K562 (cell line): ENCODE results near the gene SEC16A. TPM values are rescaled to one million over a fixed set of nuclear protein-coding genes. Genes with fewer than 3 reads are reported as not detected.

ENCODE experiments used
- CHD1 ChIP-seq: fragments of 200-600 bp; sonication (generic); IDR thresholded peaks from one replicate; pipeline ENCODE4 v1.6.1; 2012; ENCODE audit warnings: mild to moderate bottlenecking, moderate library complexity, low read length, inconsistent platforms
- GABPB2 ChIP-seq: fragments of 250-450 bp; sonication (Bioruptor Pico); conservative IDR thresholded peaks from 2 replicates; pipeline ENCODE4 v1.5.1; 2021; ENCODE audit warnings: mild to moderate bottlenecking
- HNRNPL ChIP-seq: fragments of 200-400 bp; formaldehyde crosslinking; IDR thresholded peaks from 2 replicates; pipeline ENCODE4 v1.6.1; 2017; ENCODE audit warnings: low read depth, mild to moderate bottlenecking, low read length
- ID3 ChIP-seq, 2 experiments: fragments of 250-450 bp in 1 of 2; fragments of 450-650 bp in 1 of 2; sonication (Bioruptor Pico) in 1 of 2; IDR thresholded peaks; 2 replicates each; pipeline versions ENCODE4 v1.6.1 to v1.8.0; 2016 to 2021; ENCODE audit warnings: mild to moderate bottlenecking in 2 of 2, moderate library complexity in 2 of 2, missing compliant biosample characterization in 1 of 2, missing genetic modification characterization in 1 of 2
- KAT7 ChIP-seq: sonication (generic); formaldehyde crosslinking; IDR thresholded peaks from 2 replicates; pipeline ENCODE4 v1.8.0; 2022; ENCODE audit warnings: missing genetic modification reagents, mild to moderate bottlenecking, borderline replicate concordance
- KLF1 ChIP-seq: fragments of 450-650 bp; IDR thresholded peaks from 2 replicates; pipeline ENCODE4 v1.6.1; 2016; ENCODE audit warnings: missing genetic modification characterization, missing compliant biosample characterization
- LEF1 ChIP-seq: fragments of 450-650 bp; IDR thresholded peaks from 2 replicates; pipeline ENCODE4 v1.6.1; 2016; ENCODE audit warnings: mild to moderate bottlenecking
- MXD1 ChIP-seq: fragments of 250-450 bp; sonication (Bioruptor Pico); IDR thresholded peaks from 2 replicates; pipeline ENCODE4 v1.8.0; 2021; ENCODE audit warnings: borderline replicate concordance, mild to moderate bottlenecking, moderate library complexity; ENCODE audit not compliant: poor library complexity, severe bottlenecking
- NCOA4 ChIP-seq: fragments of 450-650 bp; IDR thresholded peaks from 2 replicates; pipeline ENCODE4 v1.6.1; 2018; ENCODE audit warnings: mild to moderate bottlenecking; ENCODE audit not compliant: partially characterized antibody
- NFE2L1 ChIP-seq: fragments of 450-650 bp; IDR thresholded peaks from 2 replicates; pipeline ENCODE4 v1.6.1; 2016; ENCODE audit warnings: missing genetic modification characterization, low read depth, mild to moderate bottlenecking, missing compliant biosample characterization, moderate library complexity, borderline replicate concordance
- NR0B1 ChIP-seq: fragments of 450-650 bp; IDR thresholded peaks from one replicate; pipeline ENCODE4 v1.6.1; 2018; ENCODE audit warnings: mild to moderate bottlenecking, moderate library complexity; ENCODE audit not compliant: partially characterized antibody
- NR2C1 ChIP-seq, 2 experiments: fragments of 450-650 bp; IDR thresholded peaks; 2 replicates each; pipeline ENCODE4 v1.6.1; 2017; ENCODE audit warnings: mild to moderate bottlenecking in 2 of 2, antibody characterized with exemption in 1 of 2, inconsistent platforms in 1 of 2, missing compliant biosample characterization in 1 of 2, missing genetic modification characterization in 1 of 2
- PML ChIP-seq: IDR thresholded peaks from 2 replicates; pipeline ENCODE4 v1.6.1; 2012; ENCODE audit warnings: low read length, inconsistent platforms
- POLR2A ChIP-seq: fragments of 450-650 bp; conservative IDR thresholded peaks from 2 replicates; pipeline ENCODE4 v1.6.1; 2016
- POLR2H ChIP-seq: IDR thresholded peaks from 2 replicates; pipeline ENCODE4 v1.6.1; 2016; ENCODE audit warnings: missing genetic modification characterization, low read depth, mild to moderate bottlenecking, control low read depth, missing compliant biosample characterization, moderate library complexity
- SMAD1 ChIP-seq: fragments of 150-350 bp; IDR thresholded peaks from 2 replicates; pipeline ENCODE4 v1.6.1; 2014; ENCODE audit warnings: low read length, low read depth; ENCODE audit not compliant: partially characterized antibody
- SMARCE1 ChIP-seq: fragments of 450-650 bp; IDR thresholded peaks from 2 replicates; pipeline ENCODE4 v1.7.1; 2016; ENCODE audit warnings: mild to moderate bottlenecking
- SREBF1 ChIP-seq: fragments of 150-350 bp; IDR thresholded peaks from 2 replicates; pipeline ENCODE4 v1.6.1; 2014; ENCODE audit warnings: antibody characterized with exemption, low read depth, low read length, borderline replicate concordance
- TAF9B ChIP-seq: fragments of 450-650 bp; IDR thresholded peaks from 2 replicates; pipeline ENCODE4 v1.6.1; 2018; ENCODE audit warnings: mild to moderate bottlenecking; ENCODE audit not compliant: partially characterized antibody
- UBTF ChIP-seq, 2 experiments: IDR thresholded peaks; 2 replicates each; pipeline ENCODE4 v1.6.1; 2012; ENCODE audit warnings: improper control_type of control experiment in 2 of 2, low read depth in 2 of 2, low read length in 2 of 2, borderline replicate concordance in 1 of 2
- XRCC4 ChIP-seq: IDR thresholded peaks from one replicate; pipeline ENCODE4 v1.6.1; 2011; ENCODE audit not compliant: insufficient read depth, insufficient read length; ENCODE audit errors: extremely low read depth
- ZFP30 ChIP-seq: fragments of 250-450 bp; sonication (Bioruptor Pico); IDR thresholded peaks from 2 replicates; pipeline ENCODE4 v1.8.0; 2022; ENCODE audit warnings: moderate library complexity, mild to moderate bottlenecking, inconsistent platforms, borderline replicate concordance
- ZNF41 ChIP-seq: fragments of 250-450 bp; sonication (Bioruptor Pico); conservative IDR thresholded peaks from 2 replicates; pipeline ENCODE4 v1.4.0; 2020; ENCODE audit warnings: mild to moderate bottlenecking
- ZNF75A ChIP-seq: fragments of 450-650 bp; formaldehyde crosslinking; IDR thresholded peaks from 2 replicates; pipeline ENCODE4 v1.4.0; 2020; ENCODE audit warnings: mild to moderate bottlenecking
- polyA plus RNA-seq, 8 experiments: library from polyadenylated mRNA; depleted of rRNA in 4 of 8; stranded (reverse) in 5 of 8; unstranded in 3 of 8; fragments of >200 nt; fragmentation: Nextera tagmentation in 2 of 8; fragmentation: Illumina TruSeq in 1 of 8; extraction: Ambion mirVana in 2 of 8; extraction: Trizol in 1 of 8; gene quantifications; 2 replicates each; pipeline versions ENCODE4 v1.2.1 to v1.2.3, GENCODE V29; 2011 to 2014; ENCODE audit warnings: inconsistent platforms in 1 of 8, missing spikeins in 1 of 8
- total RNA-seq, 7 experiments: library from RNA; depleted of rRNA in 6 of 7; stranded (reverse); fragments of >200 nt in 6 of 7; fragmentation: Illumina TruSeq in 2 of 7; extraction: Trizol in 2 of 7; gene quantifications; 2 replicates each; pipeline versions ENCODE4 v1.2.1 to v1.2.3, GENCODE V29; 2011 to 2021; ENCODE audit warnings: low replicate concordance in 1 of 7

Gene SEC16A
- total and polyA plus RNA-seq, 9 of the 15 experiments (the other 6 are each of a cell fraction or from before 2014, with no cell fraction given), result 8.3 to 62.8 (median 14.0) TPM

- no peak for TF ChIP-seq ID3 (CRISPR knock-in tag; IDR thresholded peaks at IDR 0.05)
- no peak for TF ChIP-seq ID3 (tag; IDR thresholded peaks at IDR 0.05)
- TF ChIP-seq CHD1, result peak; percentile 11
- no peak for TF ChIP-seq ZNF41 (CRISPR knock-in tag)
- TF ChIP-seq XRCC4, result no peak
- no peak for TF ChIP-seq MXD1
- no peak for TF ChIP-seq ZFP30 (CRISPR knock-in tag)
- no peak for TF ChIP-seq LEF1
- TF ChIP-seq NFE2L1 (tag), result no peak
- no peak for TF ChIP-seq SMARCE1
- TF ChIP-seq SMAD1, result peak; percentile 52
- peak; percentile 83 for TF ChIP-seq POLR2A
- TF ChIP-seq PML, result peak; percentile 57
- TF ChIP-seq KLF1, result no peak
- no peak; the same call in 1 of the 2 replicates for TF ChIP-seq POLR2H
- no peak for TF ChIP-seq NR2C1 (IDR thresholded peaks at IDR 0.05)
- no peak for TF ChIP-seq NR2C1 (tag; IDR thresholded peaks at IDR 0.05)
- no peak for TF ChIP-seq SREBF1
- no peak for TF ChIP-seq TAF9B
- TF ChIP-seq NR0B1, result no peak
- TF ChIP-seq GABPB2, result no peak
- no peak for TF ChIP-seq ZNF75A (CRISPR knock-in tag)
- no peak for TF ChIP-seq UBTF (IDR thresholded peaks at IDR 0.05; ENCODE audit: borderline replicate concordance in 1 of 2, low read depth in 2 of 2, low read length in 2 of 2)
- TF ChIP-seq HNRNPL, result no peak
- no peak for TF ChIP-seq NCOA4
- TF ChIP-seq KAT7, result no peak
Measured at GRCh38 chr9:136482793-136483588, at the start of gene SEC16A (continued).
